NCI-H1105 (cell line): ENCODE results near the gene LCN10.
"Not testable (repeated sequence)": the region's sequence is repeated elsewhere in the genome, so short reads cannot be mapped to it uniquely, and the experiment has no call there.

Experiments used
- DNase-seq: peaks from one replicate; lab custom pipeline; 2025; lab: John Stamatoyannopoulos, UW

Gene LCN10

GRCh38 chr9:136742591-136743391, at the start of gene LCN10:
TSS of gene LCN10 (minus strand) at chr9:136742940. CDS start at chr9:136742903, 37 bp downstream.
- no peak for DNase-seq

GRCh38 chr9:136791516-136792276, 49.0 kb upstream of the LCN10 start:
- DNase-seq = no peak

DNA sequence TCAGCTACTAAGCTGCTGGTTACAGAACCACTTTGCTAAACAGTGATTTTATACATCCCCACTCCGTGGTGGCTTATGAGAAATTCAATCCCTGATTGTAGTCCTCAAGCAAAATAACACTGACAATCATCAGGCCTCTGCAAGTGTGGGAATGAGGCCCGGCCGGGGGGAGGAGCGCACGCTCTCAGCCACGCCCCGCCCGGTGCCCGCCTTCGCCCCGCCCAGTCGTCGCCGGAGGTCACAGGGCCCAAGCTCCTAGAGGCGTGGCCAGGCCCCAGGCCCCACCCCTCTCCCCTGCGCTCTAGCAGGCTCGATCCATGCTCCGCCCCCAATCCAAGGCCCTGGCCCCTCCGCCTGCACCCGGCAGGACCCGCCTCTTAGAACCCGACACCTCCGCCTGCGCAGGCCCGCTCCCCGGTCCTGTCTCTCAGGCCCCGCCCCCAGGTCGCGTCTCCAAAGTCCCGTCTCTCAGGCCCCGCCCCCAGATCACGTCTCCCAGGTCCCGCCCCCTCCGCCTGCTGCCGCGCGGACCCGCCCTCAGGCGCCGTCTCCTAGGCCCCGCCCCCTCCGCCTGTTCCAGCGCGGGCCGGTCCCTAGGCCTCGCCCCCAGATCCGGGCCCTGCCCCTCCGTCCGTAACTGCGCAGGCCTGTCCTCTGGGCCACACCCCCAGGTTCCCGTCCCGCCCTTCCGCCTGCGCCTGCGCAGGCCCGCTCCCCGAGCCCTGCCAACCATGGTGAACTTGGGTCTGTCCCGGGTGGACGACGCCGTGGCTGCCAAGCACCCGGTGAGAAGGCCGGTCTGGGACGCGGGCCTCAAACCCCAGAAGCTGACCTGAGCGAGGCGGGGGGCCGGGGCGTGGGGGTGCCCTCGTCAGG, 48.1 kb upstream of the LCN10 start, which contains the start of gene TMEM141:
TSS of gene TMEM141 (plus strand) at position 705 of the 876 bp plus-strand sequence. CDS start at position 732, 27 bp downstream.
- DNase-seq = peak; percentile 99

GRCh38 chr9:136789523-136789937, 46.8 kb upstream of the LCN10 start:
- no peak for DNase-seq

GRCh38 chr9:136788644-136789522, 46.1 kb upstream of the LCN10 start:
- not testable (repeated sequence) for DNase-seq

- peak; percentile 49 for DNase-seq
Measured at GRCh38 chr9:136787690-136788400, 45.1 kb upstream of the LCN10 start.

GRCh38 chr9:136786983-136787382, 44.2 kb upstream of the LCN10 start:
- peak; percentile 27 for DNase-seq

- DNase-seq = no peak
Measured at GRCh38 chr9:136786451-136786850, 43.7 kb upstream of the LCN10 start.

GRCh38 chr9:136785565-136786355, 43.0 kb upstream of the LCN10 start:
- not testable (repeated sequence) for DNase-seq

DNA sequence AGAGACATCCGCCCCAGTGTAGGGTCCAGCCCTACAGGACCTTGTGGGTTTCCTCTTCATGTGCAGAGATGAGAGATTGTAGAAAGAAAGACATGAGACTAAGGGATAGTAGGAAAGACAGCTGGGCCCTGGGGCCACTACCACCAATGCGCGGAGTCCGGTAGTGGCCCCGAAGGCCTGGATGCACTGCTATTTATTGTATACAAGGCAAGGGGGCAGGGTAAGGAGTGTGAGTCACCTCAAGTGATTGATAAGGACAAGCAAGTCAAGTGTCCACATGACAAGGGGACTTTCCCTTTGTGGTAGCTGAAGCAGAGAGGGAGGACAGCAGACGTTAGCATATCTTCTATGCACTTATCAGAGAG, 42.2 kb upstream of the LCN10 start:
- DNase-seq = no peak

DNA sequence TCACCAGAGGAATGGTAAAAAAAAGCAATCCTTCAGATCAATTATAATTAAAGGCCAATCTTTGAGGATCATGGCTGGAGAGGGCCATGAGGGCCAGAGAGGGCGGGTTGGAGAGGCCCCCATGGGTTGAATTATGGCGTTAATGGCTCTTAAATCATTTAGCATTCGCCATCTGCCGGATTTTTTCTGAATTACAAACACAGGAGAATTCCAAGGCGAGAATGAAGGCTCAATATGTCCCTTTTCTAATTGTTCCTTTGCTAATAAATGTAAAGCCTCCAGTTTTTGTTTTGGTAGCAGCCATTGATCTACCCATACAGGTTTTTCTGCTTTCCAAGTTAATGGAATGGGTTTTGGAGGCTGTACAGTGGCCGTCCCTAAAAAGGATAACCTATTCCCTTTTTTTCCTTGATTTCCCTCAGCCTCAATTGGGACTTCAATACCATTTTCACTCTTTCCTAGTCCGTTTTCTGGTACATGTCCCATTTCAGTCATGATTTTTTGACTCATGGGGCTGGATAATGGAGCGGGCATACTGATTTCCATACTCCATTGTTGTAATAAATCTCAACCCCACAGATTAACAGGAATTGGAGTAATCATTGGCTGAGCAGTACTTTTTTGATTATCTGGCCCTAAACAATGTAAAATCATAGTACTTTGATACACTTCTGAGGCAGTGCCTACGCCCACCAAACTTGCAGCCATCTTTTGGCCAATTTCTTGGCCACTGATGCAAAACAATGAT, 41.7 kb upstream of the LCN10 start:
- DNase-seq = no peak

DNA sequence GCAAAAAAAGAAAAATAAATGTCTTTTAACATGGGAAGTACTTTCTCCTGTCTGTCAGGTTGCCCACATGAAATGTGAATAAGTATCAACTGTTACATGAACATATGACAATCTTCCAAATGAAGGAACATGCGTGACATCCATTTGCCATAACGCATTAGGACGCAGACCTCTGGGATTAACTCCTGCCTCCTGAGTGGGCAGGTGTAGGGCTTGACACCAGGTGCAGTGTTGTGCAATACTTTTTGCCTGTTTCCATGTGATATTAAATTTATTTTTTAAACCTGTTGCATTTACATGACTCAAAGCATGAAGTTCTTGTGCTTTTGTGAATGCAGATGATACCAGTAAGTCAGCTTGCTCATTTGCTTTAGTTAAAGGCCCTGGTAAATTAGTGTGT, 39.7 kb upstream of the LCN10 start:
- no peak for DNase-seq

- DNase-seq = no peak
Measured at GRCh38 chr9:136779808-136780207, 37.1 kb upstream of the LCN10 start.

DNA sequence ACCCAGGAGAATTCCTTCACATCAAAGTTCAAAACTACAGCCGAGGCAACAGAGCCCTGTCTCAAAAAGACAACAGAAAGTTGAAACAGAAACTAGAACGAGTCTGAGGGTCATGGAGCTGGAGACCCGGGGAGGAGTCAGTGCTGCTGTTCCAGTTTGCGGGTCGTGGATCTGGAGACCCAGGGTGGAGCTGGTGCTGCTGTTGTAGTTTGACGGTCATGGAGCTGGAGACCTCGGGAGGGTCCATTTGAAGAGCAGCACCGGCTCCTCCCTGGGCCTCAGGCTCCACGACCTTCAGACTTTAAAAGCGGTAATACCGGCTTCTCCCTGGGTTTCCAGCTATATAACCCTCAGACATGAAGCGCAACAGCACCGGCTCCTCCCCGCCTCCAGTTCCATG, 34.6 kb upstream of the LCN10 start:
- no peak for DNase-seq

DNA sequence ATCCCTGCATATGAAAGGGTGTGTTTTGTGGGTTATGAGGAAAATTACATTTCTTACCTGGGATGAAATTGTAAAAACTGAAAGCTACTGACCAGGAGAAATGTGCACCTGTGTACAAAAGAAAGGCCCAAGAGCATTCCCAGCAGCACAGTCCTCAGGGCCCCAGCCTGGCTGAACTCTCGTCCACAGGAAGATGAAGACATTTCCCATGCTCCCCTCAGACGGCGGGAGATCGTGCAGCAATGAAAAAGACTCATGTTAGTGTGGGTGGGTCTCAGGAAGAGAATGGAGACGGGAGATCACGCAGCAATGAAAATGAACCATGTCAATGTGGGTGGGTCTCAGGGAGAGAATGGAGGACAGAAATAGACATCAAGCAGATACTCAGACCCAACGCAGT, 34.2 kb upstream of the LCN10 start:
- no peak for DNase-seq

- no peak for DNase-seq
Measured at GRCh38 chr9:136775191-136775590, 32.5 kb upstream of the LCN10 start.

GRCh38 chr9:136774416-136775045, 31.8 kb upstream of the LCN10 start:
- no peak for DNase-seq

DNA sequence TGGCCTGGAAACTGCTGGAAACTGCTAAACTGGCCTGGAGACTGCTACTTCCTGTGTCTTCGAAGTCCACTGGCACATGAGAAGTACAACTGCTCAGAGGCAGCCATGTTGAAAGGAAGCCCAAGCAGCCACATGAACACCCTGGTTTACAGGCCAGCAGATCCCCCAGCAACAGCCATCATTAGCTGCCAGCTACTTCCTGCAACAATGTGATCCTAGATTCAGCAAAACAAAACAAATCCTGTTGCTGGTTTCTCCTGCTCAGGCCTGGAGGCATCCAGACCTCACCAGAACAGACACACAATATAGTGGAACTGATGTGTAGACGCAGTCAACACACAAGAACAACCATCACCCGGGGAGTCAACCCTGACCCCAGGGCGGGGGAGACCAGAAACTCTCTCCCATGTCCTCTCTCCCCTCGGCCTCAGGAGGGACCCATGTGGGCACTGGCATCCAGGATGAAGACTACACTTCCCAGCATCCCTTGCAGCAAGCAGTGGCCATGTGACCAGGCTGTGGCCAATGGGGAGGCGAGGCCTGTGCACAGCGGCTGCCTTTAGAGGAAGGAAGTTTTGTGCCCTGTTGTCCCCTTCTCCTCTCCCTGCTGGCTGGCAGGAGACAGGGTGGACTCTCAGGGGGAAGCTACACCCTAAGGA, 30.8 kb upstream of the LCN10 start:
- DNase-seq = no peak
